Activated CD8-positive, alpha-beta T cell treated with anti-CD3 and anti-CD28 coated beads for 36 hours (primary cell): ENCODE measurements around the gene ALDH16A1. TPM values are rescaled to one million over a fixed set of nuclear protein-coding genes. Genes with fewer than 3 reads are reported as not detected.

ENCODE experiments used
- ATAC-seq: fragments of 200-7000 bp; cut with Tn5 transposase; one replicate; pipeline ENCODE4 v1.10.0; 2021; ENCODE audit warnings: mild to moderate bottlenecking, moderate library complexity
- CTCF ChIA-PET: fragments of 350-600 bp; sonication (Branson Sonifier 250); formaldehyde crosslinking; loops from one replicate; lab custom pipeline; 2021; ENCODE audit warnings: antibody characterized with exemption; lab: Charles Lee
- POLR2A ChIA-PET: fragments of 350-600 bp; sonication (Branson Sonifier 250); formaldehyde crosslinking; loops from one replicate; lab custom pipeline; 2021; ENCODE audit warnings: antibody characterized with exemption; lab: Charles Lee
- DNase-seq: peaks from one replicate; pipeline ENCODE4 v3.0.0-alpha.2; 2020
- H3K27ac Mint-ChIP-seq: one replicate; pipeline ENCODE4 v1.8.0; 2021; ENCODE audit warnings: mild to moderate bottlenecking, mixed read lengths
- H3K27me3 Mint-ChIP-seq: one replicate; pipeline ENCODE4 v1.8.0; 2021; ENCODE audit warnings: mixed read lengths
- H3K36me3 Mint-ChIP-seq: one replicate; pipeline ENCODE4 v1.8.0; 2021; ENCODE audit warnings: low read depth, mixed read lengths
- H3K4me1 Mint-ChIP-seq: one replicate; pipeline ENCODE4 v1.8.0; 2021; ENCODE audit warnings: low read depth, mixed read lengths
- H3K4me3 Mint-ChIP-seq: one replicate; pipeline ENCODE4 v1.8.0; 2021; ENCODE audit warnings: mild to moderate bottlenecking, moderate library complexity, mixed read lengths
- H3K9me3 Mint-ChIP-seq: one replicate; pipeline ENCODE4 v1.8.0; 2021; ENCODE audit warnings: mixed read lengths
- CTCF ChIP-seq: fragments of 200-600 bp; IDR thresholded peaks from one replicate; pipeline ENCODE4 v1.8.0; 2022; ENCODE audit warnings: antibody characterized with exemption, mild to moderate bottlenecking
- intact Hi-C: fragments of 100-400 bp; cut with micrococcal nuclease; formaldehyde crosslinking; loops from one replicate; pipeline ENCODE4 v1.10.0; 2022
- total RNA-seq, 2 experiments: library from RNA; stranded (reverse); gene quantifications; one replicate each; pipeline ENCODE4 v1.2.3, GENCODE V29; 2021

The ALDH16A1 gene
- total RNA-seq, 2 experiments from 2014 or later = 24.6 to 24.8 TPM

GRCh38 chr19:49490287-49491029 is 37.4 kb downstream of the ALDH16A1 start:
- Mint-ChIP-seq H3K4me3 (peak overlapping the region; percentile 100), H3K9me3 (no peaks in the 10 kb centered on the region), H3K27me3 (no peaks in the 10 kb centered on the region), H3K27ac (peak overlapping the region; percentile 99), H3K36me3 (peaks cover 74% of the 10 kb centered on the region), H3K4me1 (peaks cover 39% of the 10 kb centered on the region)
- ChIA-PET CTCF (no interaction called here), POLR2A (interaction anchor here (0.6 to 4.6 kb wide), 12 partner anchors 12 to 103 kb away, joined by 3 to 76 read pairs (median 8); partner anchors contain the start of genes FLT3LG and NOSIP)
- intact Hi-C loops = no loop called here
- no peak for DNase-seq
- no peak for ATAC-seq
- TF ChIP-seq CTCF = no peak

DNA sequence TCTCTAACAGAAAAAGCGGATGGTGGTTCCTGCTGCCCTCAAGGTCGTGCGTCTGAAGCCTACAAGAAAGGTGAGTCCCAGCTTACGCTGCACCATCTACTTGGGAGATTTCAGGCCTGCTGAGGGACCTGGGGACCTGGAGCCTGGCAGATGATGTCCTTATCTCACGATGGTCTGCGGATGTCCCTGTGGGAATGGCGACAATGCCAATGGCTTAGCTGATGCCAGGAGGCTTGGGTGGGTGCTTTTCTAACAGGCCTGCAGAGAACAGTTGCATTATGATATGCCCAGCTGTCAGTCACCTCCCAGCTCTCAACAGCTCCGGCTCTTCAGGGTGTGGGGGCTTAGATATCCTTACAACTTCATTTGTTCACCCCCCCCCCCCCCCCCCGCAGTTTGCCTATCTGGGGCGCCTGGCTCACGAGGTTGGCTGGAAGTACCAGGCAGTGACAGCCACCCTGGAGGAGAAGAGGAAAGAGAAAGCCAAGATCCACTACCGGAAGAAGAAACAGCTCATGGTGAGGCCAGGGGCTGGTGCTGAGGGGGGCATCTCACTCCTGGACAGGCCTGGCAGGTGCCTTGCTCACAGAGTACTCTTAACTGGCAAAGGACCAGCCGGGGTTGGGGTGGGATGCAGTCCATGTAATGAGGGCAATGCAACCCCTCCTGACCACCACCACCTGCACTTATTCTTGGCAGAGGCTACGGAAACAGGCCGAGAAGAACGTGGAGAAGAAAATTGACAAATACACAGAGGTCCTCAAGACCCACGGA is 38.2 kb downstream of the ALDH16A1 start:
- Mint-ChIP-seq H3K27me3 (no peaks in the 10 kb centered on the region), H3K9me3 (no peaks in the 10 kb centered on the region), H3K4me3 (peak overlapping the region; percentile 100), H3K4me1 (peaks cover 34% of the 10 kb centered on the region), H3K36me3 (peaks cover 69% of the 10 kb centered on the region), H3K27ac (peak overlapping the region; percentile 99)
- TF ChIP-seq CTCF = no peak
- DNase-seq (no peak), ATAC-seq (no peak)
- ChIA-PET POLR2A (interaction anchor here (1.0 to 4.6 kb wide), 7 partner anchors 13 to 102 kb away, joined by 3 to 63 read pairs (median 11); partner anchors contain the start of gene FLT3LG), CTCF (no interaction called here)
- intact Hi-C loops = no loop called here

DNA sequence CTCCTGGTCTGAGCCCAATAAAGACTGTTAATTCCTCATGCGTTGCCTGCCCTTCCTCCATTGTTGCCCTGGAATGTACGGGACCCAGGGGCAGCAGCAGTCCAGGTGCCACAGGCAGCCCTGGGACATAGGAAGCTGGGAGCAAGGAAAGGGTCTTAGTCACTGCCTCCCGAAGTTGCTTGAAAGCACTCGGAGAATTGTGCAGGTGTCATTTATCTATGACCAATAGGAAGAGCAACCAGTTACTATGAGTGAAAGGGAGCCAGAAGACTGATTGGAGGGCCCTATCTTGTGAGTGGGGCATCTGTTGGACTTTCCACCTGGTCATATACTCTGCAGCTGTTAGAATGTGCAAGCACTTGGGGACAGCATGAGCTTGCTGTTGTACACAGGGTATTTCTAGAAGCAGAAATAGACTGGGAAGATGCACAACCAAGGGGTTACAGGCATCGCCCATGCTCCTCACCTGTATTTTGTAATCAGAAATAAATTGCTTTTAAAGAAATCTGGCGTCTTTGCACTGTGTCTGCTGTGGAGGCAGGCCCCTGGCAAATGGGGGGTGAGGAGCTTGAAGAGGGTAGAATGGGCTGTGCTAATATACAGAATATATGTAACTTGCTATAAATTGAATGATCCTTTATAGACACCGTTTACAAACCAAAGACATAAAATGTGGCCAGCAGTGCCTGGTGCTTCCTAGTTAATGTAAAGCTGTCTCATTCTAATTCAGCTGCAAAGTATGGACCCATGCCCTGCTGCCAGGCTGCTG is 39.0 kb downstream of the ALDH16A1 start:
- ChIA-PET CTCF (no interaction called here), POLR2A (interaction anchor here (0.6 to 5.8 kb wide), 18 partner anchors 8 to 186 kb away, joined by 3 to 33 read pairs (median 4); partner anchors contain the start of genes FLT3LG and PRRG2)
- Mint-ChIP-seq H3K36me3 (peaks cover 71% of the 10 kb centered on the region), H3K4me1 (peaks cover 30% of the 10 kb centered on the region), H3K4me3 (peak overlapping the region; percentile 28), H3K27ac (peak overlapping the region; percentile 80), H3K9me3 (no peaks in the 10 kb centered on the region), H3K27me3 (no peaks in the 10 kb centered on the region)
- ATAC-seq = no peak
- TF ChIP-seq CTCF = no peak
- no peak for DNase-seq
- intact Hi-C loops = no loop called here

- ChIA-PET POLR2A (interaction anchor here (0.6 to 5.8 kb wide), 19 partner anchors 9 to 185 kb away, joined by 3 to 21 read pairs (median 3); partner anchors contain the start of genes FLT3LG and PRRG2), CTCF (no interaction called here)
- no peak for DNase-seq
These were observed 39.8 kb downstream of the ALDH16A1 start for GRCh38 chr19:49492573-49493405.

More at GRCh38 chr19:49492573-49493405, 39.8 kb downstream of the ALDH16A1 start:
- intact Hi-C loops = no loop called here
- H3K27me3 Mint-ChIP-seq = no peaks in the 10 kb centered on the region
- H3K9me3 Mint-ChIP-seq = no peaks in the 10 kb centered on the region
- H3K4me1 Mint-ChIP-seq = peaks cover 26% of the 10 kb centered on the region
- H3K27ac Mint-ChIP-seq = peak overlapping the region; percentile 80
- ATAC-seq = no peak
- H3K4me3 Mint-ChIP-seq = peak overlapping the region; percentile 28
- peaks cover 72% of the 10 kb centered on the region for H3K36me3 Mint-ChIP-seq
- no peak for TF ChIP-seq CTCF
